ENCODE data around the gene ENOPH1.

- no peak for TF ChIP-seq EZH2 (IDR thresholded peaks at IDR 0.05; ENCODE audit: insufficient read depth, poor library complexity, severe bottlenecking)
- no peak for TF ChIP-seq EZH2phosphoT487 (IDR thresholded peaks at IDR 0.05; ENCODE audit: insufficient read depth, low read depth)
These were observed 8.4 kb upstream of the ENOPH1 start for GRCh38 chr4:82421796-82422560.
